CD4-positive, alpha-beta T cell treated with Interferon gamma for 1 hour (primary cell): Measurements from ENCODE around the gene CYP2A13.
A peak's percentile ranks its signal among the peaks of the same experiment; 100 is the strongest.
"Not testable (repeated sequence)": the region's sequence is repeated elsewhere in the genome, so short reads cannot be mapped to it uniquely, and the experiment has no call there.

Experiments used
- DNase-seq: peaks from one replicate; pipeline ENCODE4 v3.0.0-alpha.2; 2020

CYP2A13 gene

DNA sequence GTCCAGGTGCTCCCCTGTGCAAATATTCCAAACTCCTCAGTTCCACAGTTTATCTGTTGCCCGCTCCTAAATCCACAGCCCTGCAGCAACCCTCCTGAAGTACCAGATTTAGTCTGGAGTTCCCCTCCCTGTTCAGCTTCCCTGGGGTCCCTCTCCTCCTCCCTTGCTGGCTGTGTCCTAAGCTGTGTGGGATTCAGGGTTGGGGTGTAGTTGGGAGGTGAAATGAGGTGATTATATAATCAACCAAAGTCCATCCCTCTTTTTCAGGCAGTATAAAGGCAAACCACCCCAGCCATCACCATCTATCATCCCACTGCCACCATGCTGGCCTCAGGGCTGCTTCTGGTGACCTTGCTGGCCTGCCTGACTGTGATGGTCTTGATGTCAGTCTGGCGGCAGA, at the start of gene CYP2A13:
Gene CYP2A13, plus strand, starts transcription at position 301 of the 400 bp plus-strand sequence. Its CDS starts 21 bp downstream, at position 322.
- DNase-seq = no peak

- no peak for DNase-seq
Measured at GRCh38 chr19:41039806-41040205, 48.4 kb upstream of the CYP2A13 start.

- DNase-seq = not testable (repeated sequence)
Measured at GRCh38 chr19:41045095-41045494, 43.2 kb upstream of the CYP2A13 start.

DNA sequence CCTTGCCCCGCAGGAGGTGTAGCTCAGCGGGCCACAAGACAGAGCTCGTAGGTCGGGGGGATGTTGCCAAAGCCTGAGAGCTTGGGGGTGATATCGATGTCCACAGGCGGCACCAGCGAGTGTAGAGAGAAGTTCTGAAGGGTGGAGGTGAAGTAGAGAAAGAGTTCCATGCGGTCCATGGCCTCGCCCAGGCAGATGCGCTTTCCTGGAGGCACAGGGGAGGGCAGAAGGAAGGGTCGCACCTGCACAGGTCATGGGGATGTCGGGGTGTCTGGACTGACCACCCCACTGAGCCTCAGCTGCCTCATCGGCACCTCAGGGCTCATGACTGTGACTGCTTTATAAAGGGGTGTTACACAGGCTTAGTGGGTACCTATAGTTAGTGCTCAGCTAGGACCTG, 37.8 kb upstream of the CYP2A13 start:
- DNase-seq = no peak

GRCh38 chr19:41052162-41052561, 36.1 kb upstream of the CYP2A13 start:
- DNase-seq = not testable (repeated sequence)

- DNase-seq = not testable (repeated sequence)
Measured at GRCh38 chr19:41053331-41053730, 34.9 kb upstream of the CYP2A13 start.

- no peak for DNase-seq
Measured at GRCh38 chr19:41064974-41065569, 23.2 kb upstream of the CYP2A13 start.

- no peak for DNase-seq
Measured at GRCh38 chr19:41076286-41076685, 12.0 kb upstream of the CYP2A13 start.

- DNase-seq = no peak
Measured at GRCh38 chr19:41083516-41083915, 4.7 kb upstream of the CYP2A13 start.

- no peak for DNase-seq
Measured at GRCh38 chr19:41085748-41086415, 2.4 kb upstream of the CYP2A13 start.

DNA sequence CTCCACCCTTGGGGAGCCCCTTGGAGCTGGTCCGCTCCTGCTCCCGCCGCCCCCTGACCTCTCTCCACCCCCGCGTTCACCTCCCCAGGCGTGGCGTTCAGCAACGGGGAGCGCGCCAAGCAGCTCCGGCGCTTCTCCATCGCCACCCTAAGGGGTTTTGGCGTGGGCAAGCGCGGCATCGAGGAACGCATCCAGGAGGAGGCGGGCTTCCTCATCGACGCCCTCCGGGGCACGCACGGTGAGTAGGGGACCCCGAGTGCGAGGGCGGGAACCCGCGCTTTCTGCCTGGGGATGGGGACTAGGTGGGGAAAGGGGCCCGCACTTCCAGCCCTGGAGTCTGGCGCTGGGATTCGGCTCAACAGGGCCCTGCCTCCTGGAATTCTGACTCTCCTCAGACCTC, 1.7 kb downstream of the CYP2A13 start:
- no peak for DNase-seq

GRCh38 chr19:41095703-41096102, 7.5 kb downstream of the CYP2A13 start:
- DNase-seq = no peak

DNA sequence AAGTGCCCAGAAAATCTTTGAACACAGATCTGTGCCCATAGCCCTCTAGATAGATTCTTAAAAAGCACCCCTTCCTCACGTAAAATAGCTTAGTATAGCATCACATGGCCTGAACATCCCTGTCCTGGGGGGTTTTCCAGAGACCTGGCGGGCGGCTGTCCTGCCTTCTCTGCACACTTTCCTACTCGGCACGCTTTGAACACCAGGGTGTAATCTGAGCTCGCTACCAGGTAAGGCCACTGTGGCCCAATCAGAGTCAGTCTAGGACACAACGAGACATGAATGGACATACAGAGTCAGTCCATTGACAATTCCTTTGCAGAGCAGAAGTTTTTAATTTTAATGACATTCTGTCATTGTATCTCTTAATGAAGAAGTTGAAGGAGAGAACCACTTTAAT, 8.1 kb downstream of the CYP2A13 start:
- DNase-seq = no peak

- DNase-seq = no peak
Measured at GRCh38 chr19:41097302-41097701, 9.1 kb downstream of the CYP2A13 start.

DNA sequence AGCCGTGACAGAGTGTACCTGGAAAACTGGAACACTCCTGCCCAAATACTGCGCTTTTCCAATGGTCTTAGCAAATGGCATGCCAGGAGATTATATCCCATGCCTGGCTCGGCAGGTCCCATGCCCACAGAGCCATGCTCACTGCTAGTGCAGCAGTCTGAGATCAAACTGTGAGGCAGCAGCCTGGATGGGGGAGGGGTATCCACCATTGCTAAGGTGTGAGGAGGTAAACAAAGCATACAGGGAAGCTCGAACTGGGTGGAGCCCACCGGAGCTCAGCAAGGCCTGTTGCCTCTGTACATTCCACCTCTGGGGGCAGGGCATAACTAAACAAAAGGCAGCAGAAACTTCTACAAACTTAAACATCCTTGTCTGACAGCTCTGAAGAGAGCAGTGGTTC, 10.5 kb downstream of the CYP2A13 start:
- DNase-seq = no peak

DNA sequence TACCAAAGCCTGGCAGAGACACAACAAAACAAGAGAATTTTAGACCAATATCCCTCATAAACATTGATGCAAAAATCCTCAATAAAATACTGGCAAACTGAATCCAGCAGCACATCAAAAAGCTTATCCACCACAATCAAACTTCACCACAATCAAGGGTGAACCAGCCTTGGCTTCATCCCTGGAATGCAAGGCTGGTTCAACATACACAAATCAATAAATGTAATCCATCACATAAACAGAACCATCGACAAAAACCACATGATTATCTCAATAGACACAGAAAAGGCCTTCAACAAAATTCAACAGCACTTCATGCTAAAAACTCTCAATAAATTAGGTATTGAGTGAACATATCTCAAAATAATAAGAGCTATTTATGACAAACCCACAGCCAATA, 14.0 kb downstream of the CYP2A13 start:
- DNase-seq = not testable (repeated sequence)

- no peak for DNase-seq
Measured at GRCh38 chr19:41106177-41106576, 17.9 kb downstream of the CYP2A13 start.

- no peak for DNase-seq
Measured at GRCh38 chr19:41111296-41111695, 23.0 kb downstream of the CYP2A13 start.

DNA sequence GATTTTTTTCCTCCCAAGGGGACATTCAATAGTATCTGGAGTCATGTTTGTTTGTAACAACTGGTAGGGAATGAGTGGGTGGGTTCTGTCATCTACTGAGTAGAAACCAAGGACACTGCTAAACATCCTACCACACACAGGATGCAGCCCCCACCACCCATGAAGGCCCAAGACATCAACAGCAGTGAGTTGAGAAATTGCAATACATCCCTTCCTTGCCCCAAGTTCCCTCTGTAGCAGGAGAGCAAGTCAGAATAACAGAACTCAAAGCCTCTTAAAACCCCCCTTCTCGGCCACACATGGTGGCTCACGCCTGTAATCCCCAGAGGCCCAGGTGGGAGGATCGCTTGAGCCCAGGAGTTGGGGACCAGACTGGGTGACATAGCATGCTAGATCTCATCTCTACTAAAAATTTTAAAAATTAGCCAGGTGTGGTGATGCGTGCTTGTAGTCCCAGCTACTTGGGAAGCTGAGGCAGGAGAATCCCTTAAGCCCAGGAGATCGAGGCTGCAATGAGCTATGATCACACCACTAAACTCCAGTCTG, 23.6 kb downstream of the CYP2A13 start:
- DNase-seq = no peak

DNA sequence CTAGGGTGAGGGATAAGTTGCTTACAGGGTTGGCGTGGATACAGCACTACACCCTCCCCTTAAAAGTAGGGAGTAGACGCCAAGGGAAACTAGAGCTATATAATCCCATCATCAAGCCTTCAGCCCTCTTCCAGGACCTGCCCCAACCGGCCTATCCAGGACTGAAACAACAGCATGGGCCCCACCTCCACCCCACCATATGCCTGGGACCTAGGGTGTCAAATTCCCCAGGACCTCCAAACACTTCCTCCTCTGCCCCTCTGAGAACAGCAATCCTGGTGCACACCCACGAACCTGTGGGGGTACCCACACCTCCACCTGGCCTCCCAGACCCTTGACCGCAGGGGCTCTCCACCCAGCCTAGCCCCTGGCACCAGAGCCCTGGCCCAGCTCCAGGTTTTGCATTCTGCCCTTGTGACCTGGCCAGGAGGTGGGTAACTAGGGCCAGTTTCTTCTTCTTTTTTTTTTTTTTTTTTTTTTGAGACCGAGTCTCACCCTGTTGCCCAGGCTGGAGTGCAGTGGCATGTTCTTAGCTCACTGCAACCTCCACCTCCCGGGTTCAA, 24.6 kb downstream of the CYP2A13 start:
- DNase-seq = no peak

DNA sequence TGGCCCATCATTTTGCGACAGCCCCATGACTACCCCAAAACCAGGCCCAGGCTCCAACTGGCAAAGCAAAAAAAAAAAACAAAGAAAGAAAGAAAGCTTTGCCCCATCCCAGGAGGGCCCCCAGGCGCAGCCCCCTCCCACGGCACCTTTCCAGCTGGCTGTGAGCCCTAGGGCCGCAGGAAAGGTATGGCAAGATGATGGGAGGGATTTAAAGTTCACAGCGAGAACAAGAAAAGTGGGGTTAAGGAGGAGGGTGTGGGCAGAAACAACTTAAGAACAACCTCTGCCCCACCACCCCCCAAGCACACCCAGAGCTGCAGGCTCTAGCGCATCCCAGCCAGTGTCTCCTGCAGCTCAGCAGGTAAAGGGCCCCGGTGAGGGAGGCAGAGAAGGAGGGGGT, 25.9 kb downstream of the CYP2A13 start, which contains the start of gene CYP2F1:
Gene CYP2F1, plus strand, starts transcription at position 301 of the 400 bp plus-strand sequence. CDS start 1,757 bp downstream, outside the sequence.
- DNase-seq = no peak

- DNase-seq = no peak
Measured at GRCh38 chr19:41116261-41116660, 28.0 kb downstream of the CYP2A13 start.

- DNase-seq = peak; percentile 90
Measured at GRCh38 chr19:41120929-41121911, 33.0 kb downstream of the CYP2A13 start.
